ENCODE data around the gene OR13F1.
"Not testable (repeated sequence)": the region's sequence is repeated elsewhere in the genome, so short reads cannot be mapped to it uniquely, and the experiment has no call there.

Gene OR13F1

GRCh38 chr9:104503963-104504362, at the start of gene OR13F1:
Gene OR13F1 (plus strand): TSS chr9:104504263. CDS start chr9:104504263, 0 bp downstream.
- DNase-seq, result no peak

- peak; percentile 10 to 25 for DNase-seq
Observed at GRCh38 chr9:104456831-104457230, 47.2 kb upstream of the OR13F1 start.

- no peak for DNase-seq
Observed at GRCh38 chr9:104463864-104464263, 40.2 kb upstream of the OR13F1 start.

- no peak for DNase-seq
Observed at GRCh38 chr9:104468261-104468660, 35.8 kb upstream of the OR13F1 start.

GRCh38 chr9:104482921-104483570, 21.0 kb upstream of the OR13F1 start:
- DNase-seq, result no peak

GRCh38 chr9:104485014-104485413, 19.0 kb upstream of the OR13F1 start:
- DNase-seq, result no peak

- no peak for DNase-seq
Observed at GRCh38 chr9:104494808-104495207, 9.3 kb upstream of the OR13F1 start.

- no peak for DNase-seq
Observed at GRCh38 chr9:104503440-104503839, 623 bp upstream of the OR13F1 start.

- DNase-seq, result no peak
Observed at GRCh38 chr9:104506565-104506964, 2.5 kb downstream of the OR13F1 start.

GRCh38 chr9:104514901-104515300, 10.8 kb downstream of the OR13F1 start:
- no peak for DNase-seq

- not testable (repeated sequence) for DNase-seq
Observed at GRCh38 chr9:104520241-104520640, 16.2 kb downstream of the OR13F1 start.

GRCh38 chr9:104527109-104527508, 23.0 kb downstream of the OR13F1 start, which contains the start of gene OR13C4:
Gene OR13C4 (minus strand): TSS chr9:104527209. CDS start chr9:104527209, 0 bp downstream.
- DNase-seq, result no peak

- no peak for DNase-seq
Observed at GRCh38 chr9:104536756-104537155, 32.7 kb downstream of the OR13F1 start, which contains the start of gene OR13C3. Gene OR13C3 (minus strand): TSS chr9:104536856. CDS start chr9:104536723, 133 bp downstream.

GRCh38 chr9:104539275-104539674, 35.2 kb downstream of the OR13F1 start:
- no peak for DNase-seq

GRCh38 chr9:104544644-104545043, 40.6 kb downstream of the OR13F1 start:
- DNase-seq, result no peak

- no peak for DNase-seq
Observed at GRCh38 chr9:104553261-104553660, 49.2 kb downstream of the OR13F1 start.
